Suprapubic skin (tissue), 3 donors: Measurements from ENCODE around the gene CNTN4.

Experiments used
- POLR2AphosphoS5 ChIP-seq, 3 donors: sonication (generic); formaldehyde crosslinking; IDR thresholded peaks; one replicate each; pipeline ENCODE4 v1.6.1; 2017; ENCODE audit warnings: antibody characterized with exemption in 3 of 3
- TF ChIP-seq, protein P1 (sequence below), 2 donors: fragments of 200-600 bp in 1 of 2; fragments of 450-650 bp in 1 of 2; sonication (generic) in 1 of 2; IDR thresholded peaks; one replicate each; pipeline ENCODE4 v1.5.1; 2016 to 2019; ENCODE audit warnings: antibody characterized with exemption in 2 of 2, mild to moderate bottlenecking in 1 of 2, moderate library complexity in 1 of 2

DNA sequence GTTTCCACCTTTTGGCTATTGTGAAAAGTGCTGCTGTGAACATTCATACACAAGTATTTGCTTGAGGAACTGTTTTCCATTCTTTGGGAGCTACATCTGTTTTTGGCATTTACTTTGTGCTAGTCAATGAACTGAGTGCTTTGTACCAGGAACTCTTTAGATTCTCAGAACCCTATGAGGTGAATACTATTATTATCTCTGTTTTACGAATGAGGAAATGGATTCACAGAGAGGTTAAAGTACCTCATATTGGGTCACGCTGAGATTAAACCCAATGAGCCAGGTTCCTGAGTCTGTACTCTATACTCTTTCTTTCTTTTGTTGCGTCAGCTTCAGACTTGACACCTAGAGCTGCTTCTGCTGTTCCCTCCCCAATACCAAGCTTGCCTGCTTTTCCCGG lies 358.1 kb downstream of the CNTN4 start:
- no peak for TF ChIP-seq POLR2AphosphoS5 (IDR thresholded peaks at IDR 0.05)
- TF ChIP-seq, protein P1, sequence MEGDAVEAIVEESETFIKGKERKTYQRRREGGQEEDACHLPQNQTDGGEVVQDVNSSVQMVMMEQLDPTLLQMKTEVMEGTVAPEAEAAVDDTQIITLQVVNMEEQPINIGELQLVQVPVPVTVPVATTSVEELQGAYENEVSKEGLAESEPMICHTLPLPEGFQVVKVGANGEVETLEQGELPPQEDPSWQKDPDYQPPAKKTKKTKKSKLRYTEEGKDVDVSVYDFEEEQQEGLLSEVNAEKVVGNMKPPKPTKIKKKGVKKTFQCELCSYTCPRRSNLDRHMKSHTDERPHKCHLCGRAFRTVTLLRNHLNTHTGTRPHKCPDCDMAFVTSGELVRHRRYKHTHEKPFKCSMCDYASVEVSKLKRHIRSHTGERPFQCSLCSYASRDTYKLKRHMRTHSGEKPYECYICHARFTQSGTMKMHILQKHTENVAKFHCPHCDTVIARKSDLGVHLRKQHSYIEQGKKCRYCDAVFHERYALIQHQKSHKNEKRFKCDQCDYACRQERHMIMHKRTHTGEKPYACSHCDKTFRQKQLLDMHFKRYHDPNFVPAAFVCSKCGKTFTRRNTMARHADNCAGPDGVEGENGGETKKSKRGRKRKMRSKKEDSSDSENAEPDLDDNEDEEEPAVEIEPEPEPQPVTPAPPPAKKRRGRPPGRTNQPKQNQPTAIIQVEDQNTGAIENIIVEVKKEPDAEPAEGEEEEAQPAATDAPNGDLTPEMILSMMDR (IDR thresholded peaks at IDR 0.05) = no peak
